GM18907 (cell line): ENCODE results near the gene STAM.
"Not testable (repeated sequence)": the region's sequence is repeated elsewhere in the genome, so short reads cannot be mapped to it uniquely, and the experiment has no call there.

ENCODE experiments used
- ATAC-seq: cut with Tn5 transposase; IDR thresholded peaks from one replicate; pipeline ENCODE4 v1.9.1; 2021; ENCODE audit warnings: mild to moderate bottlenecking, moderate library complexity; ENCODE audit not compliant: unreplicated experiment

Gene STAM

DNA sequence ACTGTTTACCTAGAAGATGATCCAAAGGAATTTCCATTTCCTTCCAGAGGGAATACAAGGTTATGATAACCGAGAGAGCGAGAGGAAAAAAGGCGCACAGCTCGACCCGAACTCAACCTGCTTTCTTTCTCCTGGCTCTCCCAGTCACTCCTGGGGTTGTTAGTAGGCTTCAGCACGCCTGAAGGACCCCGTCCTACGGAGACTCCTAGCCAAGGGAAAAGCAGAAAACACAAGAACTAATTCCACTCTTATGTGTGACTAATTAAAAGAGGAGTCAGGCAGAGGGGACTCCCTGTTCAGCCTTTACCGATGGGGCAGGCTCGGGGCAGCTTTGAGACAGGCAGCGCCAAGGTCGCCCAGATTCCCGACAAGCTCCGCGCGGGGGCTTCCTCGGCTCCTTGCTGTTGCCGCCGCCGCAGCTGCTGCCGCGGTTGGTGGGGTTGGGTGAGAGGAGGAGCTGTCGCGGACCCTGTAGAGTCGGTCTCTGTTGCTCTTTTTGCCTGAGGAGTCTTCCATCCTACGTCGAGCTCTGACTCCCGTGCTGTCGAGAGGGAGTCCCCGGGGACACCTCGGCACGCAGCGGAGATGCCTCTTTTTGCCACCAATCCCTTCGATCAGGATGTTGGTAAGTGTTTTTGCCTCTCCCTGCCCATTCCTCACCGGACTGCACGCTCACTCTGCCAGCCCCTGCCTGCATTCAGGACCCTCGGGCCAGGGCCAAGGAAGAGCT is at the start of gene STAM:
Gene STAM (plus strand): TSS at position 397 of the 730 bp plus-strand sequence. CDS start 189 bp downstream, at position 586.
- ATAC-seq = peak; percentile 88

DNA sequence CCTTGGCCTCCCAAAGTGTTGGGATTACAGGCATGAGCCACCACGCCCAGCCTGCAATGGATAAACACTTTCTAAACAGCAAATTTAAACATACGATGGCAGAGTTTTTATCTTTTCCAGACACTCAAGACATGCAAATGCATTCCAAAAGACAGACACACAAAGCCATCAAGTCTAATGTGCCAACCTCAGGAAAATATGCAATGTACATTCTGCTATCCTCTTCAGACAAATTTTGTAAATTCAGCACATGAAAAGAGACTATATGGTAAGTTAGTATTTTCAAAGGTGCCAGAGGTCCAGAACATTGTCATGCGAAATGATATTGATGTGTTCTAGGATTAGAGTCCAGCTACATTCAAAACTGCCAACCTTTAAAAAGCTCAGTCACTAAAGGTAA is 46.6 kb upstream of the STAM start:
- ATAC-seq = no peak

- peak; percentile 78 for ATAC-seq
These were observed 44.9 kb upstream of the STAM start for GRCh38 chr10:17599089-17599488.

DNA sequence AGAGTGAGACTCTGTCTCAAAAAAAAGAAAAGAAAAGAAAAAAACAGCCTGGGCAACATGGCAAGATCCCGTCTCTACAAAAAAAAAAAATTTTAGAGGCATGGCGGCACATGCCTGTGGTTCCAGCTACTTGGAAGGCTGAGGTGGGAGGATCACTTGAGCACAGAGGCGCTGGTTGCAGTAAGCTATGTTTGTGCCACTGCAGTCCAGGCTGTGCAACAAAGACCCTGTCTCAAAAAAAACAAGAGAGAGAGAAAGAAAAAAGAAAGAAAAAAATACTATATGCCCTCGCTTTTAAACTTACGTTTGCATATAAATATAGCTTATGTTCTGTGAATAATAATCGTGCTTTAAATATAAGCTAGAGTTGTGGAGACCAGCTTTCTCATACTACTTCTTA is 38.0 kb upstream of the STAM start:
- no peak for ATAC-seq

- ATAC-seq = no peak
These were observed 37.4 kb upstream of the STAM start for GRCh38 chr10:17606547-17607040.

DNA sequence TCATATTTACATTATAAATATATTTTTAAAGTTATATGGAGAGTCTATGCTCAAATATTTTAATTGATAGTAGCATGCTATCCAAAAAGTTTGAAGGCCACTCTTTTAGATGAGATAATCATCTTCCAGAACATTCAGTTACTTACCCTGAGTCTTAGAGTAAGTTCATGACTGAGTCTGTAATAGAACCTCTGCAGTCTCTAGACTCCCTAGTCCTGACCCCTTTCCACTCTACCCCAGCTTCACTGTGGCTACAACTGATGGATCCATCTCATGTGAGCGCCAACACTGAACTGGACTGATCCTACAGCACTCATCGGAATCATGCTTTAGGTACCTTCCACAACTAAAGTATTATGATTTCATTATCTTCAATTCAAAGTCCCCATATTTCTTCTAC is 36.9 kb upstream of the STAM start:
- ATAC-seq = peak; percentile 20

GRCh38 chr10:17607603-17608332 is 36.2 kb upstream of the STAM start:
- peak; percentile 81 for ATAC-seq

GRCh38 chr10:17609523-17610079 is 34.4 kb upstream of the STAM start:
- ATAC-seq = no peak

DNA sequence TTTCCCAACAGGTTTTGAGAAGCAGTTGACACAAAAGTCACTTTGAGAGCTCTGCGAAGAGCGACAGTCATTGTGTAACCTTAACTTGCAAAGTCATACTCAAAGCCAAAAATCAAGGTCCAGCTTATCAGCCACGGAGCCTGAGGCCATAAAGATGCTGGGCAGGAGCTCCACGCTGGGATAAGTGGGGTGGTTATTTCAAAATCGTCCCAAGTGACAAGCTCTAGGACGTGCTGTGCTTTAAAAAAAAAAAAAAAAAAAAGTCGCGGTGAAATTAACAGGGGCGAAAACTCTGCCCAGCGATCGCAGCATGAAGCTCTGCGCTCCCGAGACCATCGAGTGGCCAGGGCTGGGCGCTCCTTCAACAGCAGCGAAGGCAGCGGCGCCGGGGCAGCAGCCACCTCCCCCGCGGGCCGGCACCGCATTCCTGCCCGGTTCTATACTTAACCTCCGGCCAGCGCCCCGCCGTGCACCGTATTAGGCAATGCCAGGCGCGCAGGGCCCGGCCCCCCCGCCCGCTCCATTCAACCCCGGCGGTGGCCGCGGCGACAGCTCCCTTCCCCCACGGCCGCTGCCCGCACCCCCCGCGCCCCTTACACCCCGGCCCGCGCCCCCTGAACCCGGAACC is 27.4 kb upstream of the STAM start:
- peak; percentile 64 for ATAC-seq

- ATAC-seq = peak; percentile 82
These were observed 26.7 kb upstream of the STAM start, which contains the start of gene HACD1 for GRCh38 chr10:17617031-17617911. HACD1 (minus strand) TSS chr10:17617374; CDS start chr10:17617339, 35 bp downstream.

- ATAC-seq = no peak
These were observed 21.9 kb upstream of the STAM start for GRCh38 chr10:17622061-17622460.

GRCh38 chr10:17624996-17625395 is 19.0 kb upstream of the STAM start:
- no peak for ATAC-seq

DNA sequence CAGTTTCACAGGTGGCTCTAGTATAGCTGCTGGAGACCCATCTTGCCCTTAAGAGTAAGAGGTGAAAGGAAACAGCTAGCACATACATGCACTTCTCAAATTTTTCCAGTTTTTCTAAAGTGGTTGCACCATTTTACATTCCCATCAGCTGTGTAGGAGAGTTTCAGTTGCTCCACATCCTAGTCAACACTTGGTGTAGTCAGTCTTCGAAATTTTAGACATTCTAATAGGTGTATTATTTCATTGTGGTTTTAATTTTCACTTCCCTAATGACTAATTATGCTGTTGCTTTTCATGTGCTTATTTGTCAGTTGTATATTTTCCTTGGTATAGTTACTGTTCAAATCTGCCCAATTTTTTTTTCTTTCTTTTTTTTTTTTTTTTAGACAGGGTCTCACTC is 17.3 kb upstream of the STAM start:
- ATAC-seq = no peak

- not testable (repeated sequence) for ATAC-seq
These were observed 11.4 kb upstream of the STAM start for GRCh38 chr10:17632590-17632989.

GRCh38 chr10:17633353-17633752 is 10.6 kb upstream of the STAM start:
- ATAC-seq = no peak

GRCh38 chr10:17637869-17638268 is 6.1 kb upstream of the STAM start:
- ATAC-seq = no peak

DNA sequence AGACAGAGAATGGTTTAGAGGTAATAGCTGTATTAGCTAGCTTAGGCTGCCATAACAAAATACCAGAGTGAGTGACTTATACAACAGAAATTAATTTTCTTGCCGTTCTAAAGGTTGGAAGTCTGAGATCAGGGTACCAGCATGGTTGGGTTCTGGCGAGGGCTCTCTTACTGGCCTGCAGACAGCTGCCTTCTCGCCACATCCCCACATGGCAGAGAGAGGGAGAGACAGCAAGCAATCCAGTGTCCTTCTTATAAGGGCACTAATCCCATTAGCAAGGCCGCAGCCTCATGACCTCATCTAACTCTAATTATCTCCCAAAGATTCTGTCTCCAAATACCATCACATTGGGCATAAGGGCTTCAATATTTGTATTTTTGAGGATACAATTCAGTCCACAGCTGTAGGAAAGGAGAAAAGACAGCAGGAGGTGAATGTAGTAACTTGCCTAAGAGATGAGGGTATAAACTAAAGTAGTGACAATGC is 3.6 kb upstream of the STAM start:
- ATAC-seq = no peak

DNA sequence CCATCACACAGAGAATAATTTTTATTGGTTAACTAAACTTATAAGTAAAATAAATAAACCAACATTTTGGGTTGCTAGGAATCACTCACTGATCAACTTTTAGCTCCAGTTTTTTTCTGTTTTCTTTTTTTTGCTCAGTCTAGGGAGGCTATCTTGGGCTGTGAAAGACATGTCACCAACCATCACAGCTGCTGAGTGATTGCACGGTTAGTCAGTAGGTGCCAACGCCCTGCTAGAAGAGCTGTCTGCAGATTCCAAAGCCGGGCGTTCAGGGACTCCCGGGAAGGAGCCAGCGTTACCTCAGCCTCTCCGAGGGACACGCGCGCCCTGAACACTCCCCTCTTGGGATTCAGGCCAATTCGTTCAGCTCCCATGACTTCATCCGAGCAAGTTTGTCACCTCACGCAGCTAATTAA is 604 bp upstream of the STAM start:
- ATAC-seq = peak; percentile 28

GRCh38 chr10:17644485-17644943 is 563 bp downstream of the STAM start:
- peak; percentile 33 for ATAC-seq
